Adrenal gland (tissue), 5 donors: Measurements from ENCODE around the gene TMEM62.

Experiments
- POLR2A ChIP-seq, 2 donors: fragments of 450-650 bp; IDR thresholded peaks; one replicate each; pipeline ENCODE4 v1.6.1; 2017; ENCODE audit warnings: antibody characterized with exemption in 2 of 2, mild to moderate bottlenecking in 2 of 2, moderate library complexity in 1 of 2
- TF ChIP-seq, protein P1 (sequence below), 6 experiments: fragments of 450-650 bp in 4 of 6; fragments of 200-600 bp in 2 of 6; sonication (generic) in 1 of 6; IDR thresholded peaks; 1 replicate in 5 of 6; 2 replicates in 1 of 6; pipeline versions ENCODE4 v1.5.1 to v1.8.0; 2016 to 2021; ENCODE audit warnings: antibody characterized with exemption in 6 of 6, mild to moderate bottlenecking in 2 of 6, moderate library complexity in 1 of 6
- donor health status: DM: no; HTN: no; CAD: no.

DNA sequence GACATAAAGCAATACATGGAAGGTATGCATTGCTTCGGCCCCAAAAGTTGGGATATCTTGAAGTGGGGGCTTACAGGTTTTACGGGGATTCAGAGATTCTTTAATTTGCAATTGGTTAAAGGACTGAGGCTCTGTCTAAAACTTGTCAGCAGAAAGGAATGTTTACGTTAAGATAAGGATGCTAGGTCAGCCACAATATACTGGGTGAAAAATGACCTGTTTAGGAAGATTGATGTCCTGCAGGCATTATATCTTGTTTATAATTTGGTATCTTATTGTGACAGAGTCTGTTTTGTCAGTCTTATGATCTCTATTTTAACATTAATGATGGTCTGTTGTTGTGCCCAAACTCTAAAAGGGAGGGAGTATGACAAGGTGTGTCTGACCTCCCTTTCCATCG, 36.5 kb downstream of the TMEM62 start:
- TF ChIP-seq, protein P1, sequence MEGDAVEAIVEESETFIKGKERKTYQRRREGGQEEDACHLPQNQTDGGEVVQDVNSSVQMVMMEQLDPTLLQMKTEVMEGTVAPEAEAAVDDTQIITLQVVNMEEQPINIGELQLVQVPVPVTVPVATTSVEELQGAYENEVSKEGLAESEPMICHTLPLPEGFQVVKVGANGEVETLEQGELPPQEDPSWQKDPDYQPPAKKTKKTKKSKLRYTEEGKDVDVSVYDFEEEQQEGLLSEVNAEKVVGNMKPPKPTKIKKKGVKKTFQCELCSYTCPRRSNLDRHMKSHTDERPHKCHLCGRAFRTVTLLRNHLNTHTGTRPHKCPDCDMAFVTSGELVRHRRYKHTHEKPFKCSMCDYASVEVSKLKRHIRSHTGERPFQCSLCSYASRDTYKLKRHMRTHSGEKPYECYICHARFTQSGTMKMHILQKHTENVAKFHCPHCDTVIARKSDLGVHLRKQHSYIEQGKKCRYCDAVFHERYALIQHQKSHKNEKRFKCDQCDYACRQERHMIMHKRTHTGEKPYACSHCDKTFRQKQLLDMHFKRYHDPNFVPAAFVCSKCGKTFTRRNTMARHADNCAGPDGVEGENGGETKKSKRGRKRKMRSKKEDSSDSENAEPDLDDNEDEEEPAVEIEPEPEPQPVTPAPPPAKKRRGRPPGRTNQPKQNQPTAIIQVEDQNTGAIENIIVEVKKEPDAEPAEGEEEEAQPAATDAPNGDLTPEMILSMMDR (IDR thresholded peaks at IDR 0.05): no peak
- TF ChIP-seq POLR2A (IDR thresholded peaks at IDR 0.05): no peak
